LHCN-M2 (cell line): ENCODE results near the gene CCNL1. TPM values are rescaled to one million over a fixed set of nuclear protein-coding genes. Genes with fewer than 3 reads are reported as not detected.

Experiments
- DNase-seq: peaks from one replicate; pipeline ENCODE4 v3.0.0-alpha.2; 2012; ENCODE audit warnings: low read depth
- total RNA-seq: library from RNA; depleted of rRNA; stranded (reverse); fragments of >200 nt; gene quantifications from 2 replicates; pipeline ENCODE4 v1.2.3, GENCODE V29; 2014

CCNL1 gene
- total RNA-seq, 1 experiment from 2014 or later, result 103 TPM

GRCh38 chr3:157125101-157125500 lies 34.8 kb downstream of the CCNL1 start:
- DNase-seq, result no peak

GRCh38 chr3:157123621-157124020 lies 36.3 kb downstream of the CCNL1 start:
- peak; percentile 49 for DNase-seq

- DNase-seq, result no peak
Measured at GRCh38 chr3:157122832-157123427, 37.0 kb downstream of the CCNL1 start.

GRCh38 chr3:157122116-157122515 lies 37.8 kb downstream of the CCNL1 start:
- peak; percentile 99 for DNase-seq

- DNase-seq, result no peak
Measured at GRCh38 chr3:157121522-157121921, 38.4 kb downstream of the CCNL1 start.

GRCh38 chr3:157120071-157120892 lies 39.7 kb downstream of the CCNL1 start:
- no peak for DNase-seq

- no peak for DNase-seq
Measured at GRCh38 chr3:157119369-157119951, 40.5 kb downstream of the CCNL1 start.

GRCh38 chr3:157117875-157118654 lies 41.9 kb downstream of the CCNL1 start:
- DNase-seq, result no peak

- no peak for DNase-seq
Measured at GRCh38 chr3:157117206-157117605, 42.7 kb downstream of the CCNL1 start.

- peak; percentile 72 for DNase-seq
Measured at GRCh38 chr3:157116017-157116416, 43.9 kb downstream of the CCNL1 start.

- DNase-seq, result no peak
Measured at GRCh38 chr3:157115069-157116006, 44.6 kb downstream of the CCNL1 start.

- no peak for DNase-seq
Measured at GRCh38 chr3:157113832-157114505, 46.0 kb downstream of the CCNL1 start.

- DNase-seq, result no peak
Measured at GRCh38 chr3:157112536-157112935, 47.4 kb downstream of the CCNL1 start.

GRCh38 chr3:157111518-157111917 lies 48.4 kb downstream of the CCNL1 start:
- no peak for DNase-seq

- no peak for DNase-seq
Measured at GRCh38 chr3:157110761-157111278, 49.1 kb downstream of the CCNL1 start.

GRCh38 chr3:157109267-157110141 lies 50.4 kb downstream of the CCNL1 start:
- DNase-seq, result no peak

- no peak for DNase-seq
Measured at GRCh38 chr3:157107644-157108133, 52.3 kb downstream of the CCNL1 start.

- no peak for DNase-seq
Measured at GRCh38 chr3:157107037-157107436, 52.9 kb downstream of the CCNL1 start.
